Adipose tissue (tissue), 3 donors: ENCODE results near the gene FGF4. TPM values are rescaled to one million over a fixed set of nuclear protein-coding genes. Genes with fewer than 3 reads are reported as not detected.

Experiments used
- H3K27ac ChIP-seq: one replicate; pipeline ENCODE4 v1.5.1; 2013; ENCODE audit warnings: low read depth, low read length
- WGBS, 3 donors: extraction: QIAGEN DNeasy Blood & Tissue Kit; methylation state at CpG; one replicate each; pipeline ENCODE4 v1.1.7; 2013; 5-methylcytosine and 5-hydroxymethylcytosine counted together
- polyA plus RNA-seq, 3 donors: library from polyadenylated mRNA; stranded (reverse); fragments of 200-250 nt; gene quantifications; one replicate each; pipeline ENCODE4 v1.2.3, GENCODE V29; 2013
- donor health status: healthy with polysubstance abuse.
- donor health status: Bipolar disorder and iron deficiency.
- donor health status: healthy.

Gene FGF4
- polyA plus RNA-seq, 3 donors = not detected

DNA sequence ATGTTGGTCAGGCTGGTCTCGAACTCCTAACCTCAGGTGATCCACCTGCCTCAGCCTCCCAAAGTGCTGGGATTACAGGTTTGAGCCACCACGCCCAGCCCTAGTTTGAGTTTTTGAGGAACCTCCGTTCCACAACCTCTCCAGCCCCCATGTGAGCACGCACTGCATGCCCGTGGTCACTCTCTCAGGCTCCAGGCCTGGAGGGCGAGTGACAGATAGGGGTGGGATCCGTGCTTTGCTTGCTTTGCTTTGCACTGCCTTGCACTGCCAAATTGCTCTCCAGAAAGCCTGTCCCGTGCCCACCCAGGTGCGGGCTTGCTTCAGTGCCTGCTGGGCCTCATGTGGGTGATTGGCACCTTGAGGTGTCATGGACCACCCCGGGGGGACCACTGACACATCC, 29.9 kb downstream of the FGF4 start:
- no peak overlapping the region for H3K27ac ChIP-seq
- WGBS, 3 donors = 78 to 84% (median 82%) methylated on average over 10 of the region's 10 CpGs

DNA sequence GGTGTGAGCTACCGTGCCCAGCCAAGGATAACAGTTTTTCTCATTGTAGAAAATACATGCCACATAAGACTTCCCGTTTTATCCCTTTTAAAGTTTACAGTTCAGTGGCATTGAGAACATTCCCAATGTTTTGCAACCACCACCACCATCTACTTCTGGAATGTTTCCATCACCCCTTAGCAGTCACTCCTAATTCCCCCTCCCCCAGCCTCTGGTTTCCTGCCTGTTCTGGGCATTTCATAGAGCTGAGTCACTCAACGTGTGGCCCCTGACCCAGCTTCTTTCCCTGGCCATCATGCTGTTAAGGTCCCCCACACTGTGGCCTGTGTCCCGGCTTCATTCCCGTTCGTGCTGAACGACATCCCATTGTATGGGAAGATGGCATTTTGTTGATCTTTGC, 30.7 kb downstream of the FGF4 start:
- WGBS, 3 donors = 55 to 61% (median 57%) methylated on average over 7 of the region's 7 CpGs

DNA sequence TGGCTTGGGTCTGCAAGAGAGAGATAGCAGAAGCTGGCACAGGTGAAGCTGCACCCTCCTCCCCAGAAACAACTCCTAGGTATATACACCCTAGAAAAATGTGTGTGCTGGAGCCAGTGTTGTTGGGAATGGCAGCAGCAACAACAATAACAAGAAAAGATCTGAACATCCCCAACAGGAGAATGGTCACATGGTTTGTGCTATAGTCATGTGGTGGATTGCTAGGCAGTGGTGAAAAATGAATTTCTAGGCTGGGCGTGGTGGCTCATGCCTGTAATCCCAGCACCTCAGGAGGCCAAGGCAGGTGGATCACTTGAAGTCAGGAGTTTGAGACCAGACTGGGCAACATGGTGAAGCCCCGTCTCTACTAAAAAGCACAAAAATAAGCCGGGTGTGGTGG, 40.3 kb downstream of the FGF4 start:
- no peak overlapping the region for H3K27ac ChIP-seq
- WGBS, 3 donors = 89 to 99% (median 99%) methylated on average over 3 of the region's 3 CpGs

More for the DNA sequence above, 30.7 kb downstream of the FGF4 start:
- H3K27ac ChIP-seq = no peak overlapping the region

DNA sequence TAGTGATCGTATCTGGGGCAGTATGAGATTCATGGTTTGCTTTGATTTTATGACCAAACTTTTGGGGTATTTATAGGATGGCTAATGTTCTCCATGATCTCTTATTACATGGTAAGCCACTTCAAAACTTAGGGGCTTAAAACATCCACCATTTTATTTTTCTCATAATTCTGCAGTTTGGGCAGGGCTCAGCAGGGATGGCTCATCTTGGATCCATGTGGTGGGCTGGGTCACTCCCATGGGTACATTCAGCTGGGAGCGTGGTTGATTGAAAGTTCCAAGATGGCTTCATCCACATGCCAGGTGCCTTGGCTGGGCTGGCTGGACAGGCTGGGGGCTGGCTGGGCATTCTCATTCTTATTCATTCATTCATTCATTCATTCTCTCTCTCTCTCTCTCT, 40.8 kb downstream of the FGF4 start:
- WGBS, 3 donors = 80 to 94% (median 87%) methylated on average over 2 of the region's 2 CpGs
- H3K27ac ChIP-seq = no peak overlapping the region

DNA sequence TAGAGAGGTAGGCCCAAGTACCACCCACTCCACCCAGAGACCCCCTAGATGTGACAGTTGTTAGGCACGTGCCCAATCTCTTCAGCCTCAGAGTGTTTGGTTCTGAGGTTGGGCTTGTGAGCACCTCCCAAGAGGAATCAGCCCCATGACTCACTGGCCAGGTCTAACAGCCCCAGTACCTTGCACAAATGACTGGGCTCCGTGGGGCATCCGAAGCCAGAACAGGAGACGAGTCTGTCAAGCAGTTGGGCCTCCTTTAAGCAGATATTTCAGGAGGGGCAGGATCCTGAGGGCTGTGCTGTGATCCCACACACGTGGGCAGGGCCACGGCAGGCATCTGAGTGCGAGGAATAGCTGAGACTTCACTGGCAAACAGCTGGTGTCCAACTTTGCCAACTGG, 42.2 kb downstream of the FGF4 start:
- H3K27ac ChIP-seq = no peak overlapping the region
- 65 to 66% (median 65%) methylated on average over 7 of the region's 7 CpGs for WGBS, 3 donors

DNA sequence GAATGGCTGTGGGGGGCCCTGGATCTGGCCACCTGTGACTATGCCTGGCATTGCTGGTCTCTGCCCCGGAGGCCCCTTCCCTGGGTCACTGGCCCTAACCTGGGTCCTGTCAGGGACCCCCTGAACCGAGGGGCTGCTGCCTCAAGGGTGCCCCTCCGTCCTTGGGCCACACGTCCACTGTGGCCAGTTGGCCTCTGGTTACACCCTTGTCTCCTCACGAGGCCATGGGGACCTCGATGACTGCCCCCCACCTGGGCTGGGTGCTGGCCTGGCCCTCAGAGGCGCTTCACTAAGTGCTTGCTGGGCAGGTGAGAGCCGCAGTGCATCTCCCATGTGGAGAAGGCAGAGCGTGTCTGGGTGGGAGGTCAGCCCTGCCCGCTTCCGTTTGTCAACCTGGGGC, 44.0 kb downstream of the FGF4 start:
- WGBS, 3 donors = 74 to 83% (median 83%) methylated on average over 11 of the region's 11 CpGs

DNA sequence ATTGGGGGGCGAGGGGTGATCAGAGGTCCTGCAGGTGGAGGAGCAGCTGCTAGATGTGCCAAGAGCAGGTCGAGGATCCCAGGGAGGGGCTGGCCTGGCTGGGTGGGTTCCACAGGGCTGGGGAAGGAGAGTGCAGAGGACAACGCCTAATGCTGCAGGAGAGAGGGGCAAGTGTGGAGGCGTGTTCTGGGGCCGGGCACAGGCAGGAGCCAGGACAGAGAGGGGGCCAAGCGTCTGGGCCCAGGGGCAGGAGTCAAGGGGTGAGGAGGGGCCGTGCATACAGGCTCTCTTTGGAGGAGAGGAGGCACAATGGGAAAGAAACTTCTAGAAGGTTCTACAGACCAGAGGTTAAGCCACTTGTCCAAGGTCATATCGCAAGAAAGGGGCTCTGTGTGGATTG, 44.6 kb downstream of the FGF4 start:
- H3K27ac ChIP-seq = no peak overlapping the region
- 75 to 84% (median 82%) methylated on average over 8 of the region's 8 CpGs for WGBS, 3 donors

More for the DNA sequence above, 44.0 kb downstream of the FGF4 start:
- H3K27ac ChIP-seq = no peak overlapping the region

DNA sequence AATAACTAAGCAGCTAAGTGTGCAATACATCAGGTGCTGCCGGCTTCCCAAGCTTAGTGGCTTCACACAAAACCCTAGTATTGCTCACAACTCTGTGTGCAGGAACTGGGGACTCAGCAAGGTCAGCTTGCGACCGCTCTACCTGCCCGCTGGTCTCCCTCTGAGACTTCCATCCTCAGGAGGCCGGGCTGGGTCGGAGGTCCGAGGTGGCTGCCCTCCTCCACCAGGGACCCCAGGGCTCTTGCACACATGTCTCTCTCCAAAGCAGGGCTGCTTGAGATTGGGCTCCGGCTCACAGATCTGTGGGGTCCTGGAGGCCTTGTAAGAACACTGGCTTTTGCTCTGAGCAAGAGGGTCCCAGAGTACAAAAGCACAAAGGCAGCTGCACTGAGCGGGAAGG, 45.9 kb downstream of the FGF4 start:
- no peak overlapping the region for H3K27ac ChIP-seq
- 79 to 93% (median 89%) methylated on average over 9 of the region's 9 CpGs for WGBS, 3 donors

DNA sequence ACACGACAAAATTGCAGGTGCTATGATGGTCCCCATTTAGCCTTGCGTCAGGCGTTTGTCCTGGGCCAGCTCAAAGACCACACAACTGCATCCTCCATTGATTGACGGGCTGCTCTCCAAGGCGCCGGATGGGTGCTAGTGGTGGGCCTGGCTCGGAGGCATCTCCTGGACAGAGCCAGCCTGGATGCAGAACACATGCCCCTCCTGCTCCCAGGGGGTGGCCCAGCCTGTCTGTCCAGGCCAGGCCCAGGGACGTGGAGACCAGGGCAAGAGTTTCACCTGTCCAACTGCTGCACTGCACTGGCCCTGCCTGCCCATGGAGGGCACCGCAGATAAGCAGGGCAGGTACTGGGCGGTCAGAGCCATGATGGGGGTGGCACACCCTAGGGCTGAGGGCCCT, 47.9 kb downstream of the FGF4 start:
- H3K27ac ChIP-seq = no peak overlapping the region
- 79 to 88% (median 84%) methylated on average over 10 of the region's 10 CpGs for WGBS, 3 donors

DNA sequence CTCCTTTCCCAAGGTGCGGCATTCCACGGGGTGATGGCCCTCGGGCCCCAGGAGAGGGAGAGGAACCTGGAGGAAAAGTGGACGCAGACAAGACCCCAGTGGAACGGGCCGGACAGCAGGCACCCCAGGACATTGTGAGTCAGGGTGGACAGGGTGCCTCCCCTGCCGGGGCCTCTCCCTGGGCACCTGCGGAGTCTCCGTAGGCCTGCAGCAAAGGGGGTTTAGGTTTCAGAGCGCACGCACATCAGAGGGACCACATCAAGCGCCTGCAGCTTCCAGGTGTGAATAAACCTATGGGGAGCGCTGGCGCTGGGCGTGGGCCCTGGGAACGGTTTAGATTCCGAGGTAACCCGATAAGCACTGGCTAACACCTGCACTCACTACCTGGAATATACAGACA, 48.7 kb downstream of the FGF4 start:
- 47 to 57% (median 54%) methylated on average over 18 of the region's 18 CpGs for WGBS, 3 donors
- no peak overlapping the region for H3K27ac ChIP-seq

DNA sequence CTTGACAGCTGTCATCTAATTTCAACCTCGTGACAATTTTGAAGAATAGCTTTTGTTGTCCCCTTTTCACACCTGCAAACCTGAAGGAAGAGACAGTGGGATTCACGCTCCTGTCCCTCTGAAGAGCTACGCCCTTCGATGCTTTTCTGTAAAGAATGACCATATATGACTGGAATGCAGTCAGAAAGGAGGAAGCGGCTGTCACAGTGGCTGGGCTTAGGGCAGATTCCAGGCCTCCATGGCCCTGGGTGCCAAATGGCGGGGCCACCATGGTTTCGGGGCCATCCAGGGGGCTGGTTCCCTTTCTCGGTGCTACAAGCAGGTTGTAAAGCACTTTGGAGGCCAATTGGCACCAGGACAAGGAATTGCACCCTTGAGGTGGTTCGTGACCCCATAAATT, 49.1 kb downstream of the FGF4 start:
- WGBS, 3 donors = 37 to 68% (median 49%) methylated on average over 9 of the region's 9 CpGs

DNA sequence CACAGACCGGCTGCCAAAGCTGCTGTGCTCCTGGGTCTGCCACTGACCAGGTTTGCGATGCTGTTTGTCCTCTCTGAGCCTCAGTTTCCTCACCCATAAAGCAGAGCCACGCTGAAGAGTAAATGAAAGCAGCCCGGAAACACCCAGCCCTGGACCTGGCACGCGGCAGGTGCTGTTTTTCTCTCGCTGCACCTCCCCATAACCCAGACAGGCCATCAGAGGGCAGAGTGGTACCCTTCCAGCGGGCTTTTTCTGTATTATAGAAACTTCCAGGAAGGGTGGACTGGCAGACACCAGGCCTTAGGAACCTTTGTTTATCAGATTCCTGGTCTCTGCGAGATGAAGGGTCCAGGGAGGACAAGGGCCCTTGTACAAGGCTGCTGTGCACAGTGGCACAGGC, 53.4 kb downstream of the FGF4 start:
- no peak overlapping the region for H3K27ac ChIP-seq
- WGBS, 3 donors = 22 to 42% (median 30%) methylated on average over 9 of the region's 9 CpGs

More for the DNA sequence above, 49.1 kb downstream of the FGF4 start:
- no peak overlapping the region for H3K27ac ChIP-seq

DNA sequence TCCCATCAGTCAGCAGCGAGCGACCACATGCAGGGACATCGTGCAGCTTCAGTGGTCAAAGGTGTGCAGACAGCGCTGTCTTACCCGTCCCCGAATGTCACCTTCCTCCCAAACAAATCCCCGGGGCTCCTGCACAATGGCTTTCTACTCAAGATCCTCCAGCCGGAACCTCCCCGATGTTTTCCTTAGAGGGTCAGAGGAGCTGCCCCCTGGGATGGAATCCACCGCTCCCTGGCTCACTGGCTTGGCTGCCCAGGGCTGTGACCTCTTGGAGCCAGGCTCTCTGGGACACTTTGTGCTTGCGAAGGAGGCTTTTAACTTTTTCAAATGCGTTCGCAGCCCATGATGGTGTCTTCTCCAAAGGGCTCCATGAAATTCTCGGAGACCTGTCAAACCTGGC, 54.0 kb downstream of the FGF4 start:
- 26 to 51% (median 32%) methylated on average over 14 of the region's 14 CpGs for WGBS, 3 donors
- no peak overlapping the region for H3K27ac ChIP-seq

Other genes with a start within 250 kb of the FGF4 start
- 10 to 100 TPM; 11.1 to 59.6 (median 36.9) TPM for gene CCND1, start 134.2 kb downstream of the FGF4 start, polyA plus RNA-seq
- gene LTO1, start 100.0 kb downstream of the FGF4 start, polyA plus RNA-seq = 10 to 100 TPM; 11.5 to 17.3 (median 12.6) TPM
- gene FGF19, start 71.3 kb downstream of the FGF4 start, polyA plus RNA-seq = not detected
- not detected for gene FGF3, start 44.1 kb upstream of the FGF4 start, polyA plus RNA-seq